ENCODE results near the gene SHC3.

SHC3 gene

DNA sequence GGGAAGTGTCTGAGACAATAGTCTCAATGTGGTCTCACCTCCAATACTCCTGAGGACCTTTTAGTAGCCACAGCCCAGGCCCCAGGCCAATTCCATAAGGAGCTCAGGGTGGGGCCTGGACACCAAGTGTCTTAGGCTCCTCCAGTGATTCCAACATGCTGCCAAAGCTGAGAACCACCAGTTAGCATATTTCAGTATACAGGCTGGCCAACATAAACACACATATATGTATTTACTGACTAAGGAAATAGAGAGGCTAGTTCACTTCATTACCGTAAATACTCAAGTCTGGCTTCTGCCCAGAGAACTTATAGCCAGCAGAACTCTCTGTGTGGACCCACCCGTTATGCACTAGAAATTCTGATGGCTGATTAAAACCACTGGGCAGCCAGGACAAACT lies 163.3 kb downstream of the SHC3 start:
- DNase-seq: no peak

DNA sequence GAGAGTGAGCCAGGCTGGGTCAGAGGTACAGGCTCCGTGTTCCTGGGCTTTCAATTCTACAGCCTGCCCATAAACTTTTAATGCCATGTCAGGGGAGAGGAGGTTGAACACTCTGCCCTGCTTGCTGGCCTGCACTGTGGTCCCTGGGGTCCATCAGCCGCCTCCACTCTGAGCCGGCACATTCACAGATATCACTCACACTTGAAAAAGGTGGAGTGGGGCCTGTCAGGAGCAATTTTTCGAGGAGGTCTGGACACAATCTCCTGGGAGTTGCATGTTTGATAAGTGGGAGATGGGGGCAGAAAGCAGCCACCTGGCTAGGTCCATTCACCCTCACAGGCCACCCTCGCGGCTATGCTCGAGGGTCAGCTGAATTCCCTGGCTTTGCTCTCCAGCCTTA lies 164.5 kb downstream of the SHC3 start:
- no peak for DNase-seq

DNA sequence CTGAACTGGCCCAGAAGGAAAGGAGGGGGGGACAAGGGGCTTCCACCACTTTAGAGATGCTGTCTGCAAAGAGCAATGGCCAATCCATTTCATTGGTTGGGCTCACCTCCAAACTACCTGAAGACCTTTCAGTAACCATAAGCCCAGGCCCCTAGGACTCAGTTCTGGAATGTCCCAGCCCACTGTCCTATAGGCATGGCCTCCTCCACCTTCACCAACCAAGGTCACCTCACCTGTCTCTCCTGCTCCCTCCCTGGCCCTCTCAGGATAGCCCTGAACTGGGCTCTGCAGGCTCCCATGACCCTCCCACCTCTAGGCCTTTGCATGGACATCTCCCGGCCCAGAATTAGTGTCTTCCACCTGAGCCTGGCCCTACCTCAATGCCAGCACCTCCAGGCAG lies 165.0 kb downstream of the SHC3 start:
- DNase-seq: no peak

DNA sequence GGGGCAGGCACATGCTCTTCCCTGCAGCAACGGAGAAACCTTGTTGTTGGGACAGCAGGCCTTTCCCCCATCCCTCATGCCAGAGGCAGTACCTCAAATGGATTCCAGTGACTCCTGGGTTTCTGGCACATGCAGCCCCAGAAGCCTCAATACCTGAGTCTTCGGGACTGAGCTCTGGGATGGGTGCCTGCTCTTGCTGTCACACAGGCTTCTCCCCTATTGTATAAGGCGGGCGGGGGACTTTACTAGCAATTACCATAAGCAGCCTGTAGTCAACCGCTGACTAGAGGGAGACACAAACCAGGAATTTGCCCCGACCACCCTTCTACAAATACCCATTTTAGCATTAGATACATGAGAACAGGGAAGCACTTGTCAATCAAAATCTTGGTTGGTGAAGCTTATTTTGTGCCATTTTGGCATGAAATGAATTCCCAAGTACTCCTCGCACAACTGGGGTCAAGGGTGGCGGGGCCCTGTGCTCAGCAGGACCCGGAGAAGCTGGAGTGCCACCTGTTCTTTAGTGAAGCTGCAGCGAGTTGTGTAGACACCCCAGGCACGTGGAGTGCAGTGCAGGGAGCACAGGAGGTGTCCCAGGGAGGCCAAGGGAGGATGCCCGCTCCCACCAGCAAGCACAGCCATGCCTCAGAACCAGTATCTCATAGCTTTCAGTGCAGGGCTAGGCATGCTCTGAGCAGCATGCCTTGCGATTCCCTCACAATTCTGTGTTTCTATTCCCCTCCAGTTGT lies 166.2 kb downstream of the SHC3 start:
- no peak for DNase-seq

DNA sequence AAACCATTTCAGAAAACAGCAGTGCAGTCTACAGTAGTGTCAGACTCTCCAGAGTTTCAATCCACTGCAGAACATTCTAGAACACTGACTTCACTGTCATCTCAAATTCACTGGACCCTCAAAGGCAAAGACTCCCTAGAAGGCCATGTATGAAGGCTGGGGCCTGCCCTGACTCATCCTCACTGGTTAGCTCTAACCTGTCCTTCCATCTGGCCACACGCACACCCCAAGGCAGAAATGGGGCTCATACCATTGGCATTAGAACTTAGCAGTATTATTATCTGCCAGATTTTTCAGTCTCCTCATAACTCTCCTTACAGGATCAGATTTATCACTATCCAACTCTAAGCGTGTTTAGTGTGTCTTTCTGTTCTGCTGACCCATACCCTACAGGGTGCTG lies 166.9 kb downstream of the SHC3 start:
- DNase-seq: no peak

DNA sequence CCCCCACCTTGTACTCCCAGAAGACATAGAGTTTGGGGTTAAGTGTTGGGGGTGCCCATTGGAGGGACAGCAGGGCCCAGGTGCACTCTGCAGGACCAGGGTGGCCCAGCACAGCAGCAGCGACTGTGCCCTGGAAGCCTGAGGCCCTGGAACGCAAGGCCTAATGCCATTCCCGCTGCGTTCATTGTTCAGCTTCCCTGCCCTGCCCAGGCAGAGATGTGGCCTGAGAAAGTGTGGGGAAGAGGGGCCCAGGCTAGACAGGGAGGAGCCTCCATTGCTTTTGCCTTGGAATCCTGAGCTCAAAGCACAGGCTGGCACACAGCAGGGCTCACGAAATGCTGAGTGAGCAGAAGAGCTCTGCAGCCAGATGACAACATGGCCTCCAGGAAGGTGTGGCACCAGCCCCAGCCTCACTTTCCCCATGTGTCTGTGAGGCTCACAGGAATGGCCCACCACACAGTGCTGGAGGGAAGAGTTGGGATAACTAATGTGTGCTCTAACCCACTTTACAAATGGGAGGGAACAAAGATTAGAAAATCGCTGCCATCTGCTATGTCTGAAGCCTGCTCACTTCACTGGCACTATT lies 168.0 kb downstream of the SHC3 start:
- DNase-seq: no peak

DNA sequence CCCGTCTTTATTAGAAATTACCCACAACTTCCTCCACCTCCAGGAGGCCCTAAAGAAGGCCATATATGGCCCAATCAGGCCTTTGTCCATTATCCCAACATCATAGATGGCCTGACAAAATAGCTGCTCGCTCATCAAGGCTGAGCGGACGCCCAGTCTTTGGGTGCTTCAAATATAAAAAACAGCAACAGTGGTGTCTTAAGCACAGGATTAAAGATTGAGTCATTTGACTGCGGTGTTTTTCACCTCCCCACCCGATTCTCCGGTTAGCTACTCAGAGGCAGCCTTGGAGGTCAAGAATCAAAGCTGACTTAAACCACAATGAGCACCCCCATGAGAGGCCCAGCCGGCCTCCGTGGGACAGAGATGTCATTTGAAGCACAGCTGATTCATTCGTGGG lies 168.6 kb downstream of the SHC3 start:
- no peak for DNase-seq

DNA sequence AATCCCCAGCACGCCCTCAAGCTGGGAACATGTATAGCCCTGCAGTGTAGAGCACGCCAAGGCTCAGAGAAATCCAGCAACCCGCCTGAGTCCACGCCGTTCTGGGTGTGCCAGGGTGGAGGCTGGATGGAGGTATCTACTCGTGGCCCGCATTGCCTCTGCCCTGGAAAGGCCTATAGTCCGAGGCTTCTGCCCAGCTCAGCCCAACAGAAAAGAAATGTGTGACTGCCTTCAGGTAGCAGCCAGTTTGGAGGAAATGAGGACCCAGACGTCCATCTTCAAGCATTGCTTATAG lies 169.1 kb downstream of the SHC3 start:
- no peak for DNase-seq

DNA sequence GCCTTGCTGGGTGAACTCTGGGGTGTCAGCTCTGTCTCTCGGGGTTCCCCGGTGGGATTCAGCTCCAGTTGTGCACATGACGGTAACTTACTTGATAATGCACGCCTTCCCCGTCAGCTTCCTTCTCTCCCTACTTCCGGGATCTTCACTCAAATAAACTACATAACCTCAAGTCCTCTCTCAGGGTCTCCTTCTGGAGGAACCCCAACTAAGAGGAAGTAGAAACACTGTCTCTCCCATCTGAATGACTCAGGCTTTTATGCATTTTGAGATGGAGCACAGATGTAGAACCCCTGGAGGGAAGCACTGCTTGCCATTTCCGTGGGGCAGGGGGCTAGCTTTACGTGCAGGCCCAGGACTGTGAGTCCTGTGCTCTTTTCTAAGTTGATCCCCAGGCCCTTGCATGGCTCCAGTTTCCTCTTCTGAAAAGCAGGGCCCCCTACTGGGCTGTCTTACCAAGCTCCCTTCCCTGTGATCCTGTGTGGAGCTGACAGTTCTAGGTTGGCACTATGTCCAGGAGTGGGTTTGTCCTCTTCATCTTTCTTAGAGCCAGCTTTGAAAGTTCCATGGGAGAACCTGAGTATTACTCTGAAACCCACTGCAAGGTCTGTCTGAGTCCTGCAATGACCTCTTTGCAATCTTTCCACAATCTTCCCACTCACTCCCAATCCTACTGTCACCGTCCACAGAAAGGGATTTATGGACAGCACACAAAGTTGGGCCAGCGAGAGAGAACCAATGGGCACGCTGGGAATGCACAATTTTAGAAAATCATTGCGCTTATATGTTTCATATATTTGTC lies 169.7 kb downstream of the SHC3 start:
- DNase-seq: no peak

DNA sequence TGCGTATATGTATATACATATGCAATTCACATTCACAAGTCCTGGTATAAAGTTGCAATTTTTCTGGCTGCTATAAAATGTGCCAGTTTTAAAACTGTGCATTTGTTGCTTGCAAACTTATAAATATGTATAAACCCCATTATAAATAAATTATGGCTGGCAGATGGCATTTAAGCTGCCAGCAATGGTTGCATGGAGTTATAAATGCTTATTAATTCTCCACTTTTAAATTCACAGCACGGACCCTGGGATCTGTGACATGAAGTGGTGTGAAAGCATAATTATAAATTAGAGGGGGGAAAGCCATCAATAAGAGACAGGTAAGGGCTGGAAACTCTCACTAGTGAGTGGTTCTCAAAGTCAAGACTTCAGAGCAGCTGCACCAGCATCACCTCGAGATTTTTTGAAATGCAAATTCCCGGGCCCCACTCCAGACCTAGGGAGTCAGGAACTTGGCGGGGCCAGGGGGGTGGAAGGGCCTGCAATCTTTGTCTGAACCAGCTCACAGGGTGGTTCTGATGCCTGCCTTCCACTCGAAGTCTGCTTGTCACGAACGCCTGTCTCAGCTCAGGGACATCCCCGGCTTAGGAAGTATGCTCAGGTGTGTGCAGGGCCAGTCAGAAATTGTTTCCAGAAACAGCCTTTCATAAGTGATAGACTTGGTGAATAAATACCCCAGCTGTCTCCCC lies 170.4 kb downstream of the SHC3 start:
- DNase-seq: no peak

DNA sequence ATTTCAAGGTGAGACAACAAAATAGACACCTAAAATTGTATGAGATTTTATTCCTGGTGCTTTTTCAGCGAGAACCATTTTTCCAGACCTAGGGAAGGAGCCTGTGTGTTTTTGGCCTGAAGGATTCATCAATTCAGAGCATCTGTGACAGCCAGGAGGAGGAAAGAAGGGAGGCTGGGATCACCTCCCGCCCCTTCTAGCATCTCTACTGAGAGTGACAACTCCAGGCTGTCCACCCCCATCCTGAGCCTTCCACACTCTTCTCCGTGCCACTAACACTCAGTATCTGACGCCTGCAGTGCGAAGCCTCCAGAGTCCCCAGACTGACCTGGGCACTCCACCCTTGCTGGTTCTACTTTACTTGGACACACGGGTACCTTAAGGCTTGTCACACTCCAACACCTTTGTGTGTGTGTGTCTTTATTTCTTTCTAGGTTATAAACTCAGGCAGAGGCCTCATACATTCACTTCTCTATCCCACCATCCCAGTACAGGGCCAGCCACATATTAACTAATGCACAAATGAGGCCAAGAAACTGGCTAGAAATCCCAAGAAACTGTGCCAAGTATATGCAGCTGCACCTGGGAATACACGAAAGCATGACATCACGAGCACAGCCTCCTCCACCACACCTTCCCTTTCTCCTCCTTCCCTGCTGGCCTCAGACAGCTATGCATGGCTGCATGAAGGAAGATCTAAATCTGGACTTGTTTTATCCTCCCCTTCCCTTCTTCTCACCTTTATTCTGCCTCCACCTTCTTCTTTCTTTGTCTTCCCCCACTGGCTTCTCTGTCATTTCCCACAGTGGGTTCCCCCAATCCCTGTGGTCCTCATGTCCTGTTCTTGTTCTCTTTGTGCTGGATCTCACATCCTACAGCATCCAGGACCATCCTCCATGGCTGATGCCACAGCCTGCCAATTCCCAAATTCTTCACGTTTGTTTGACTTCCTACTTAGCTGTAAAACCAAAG lies 171.3 kb downstream of the SHC3 start:
- no peak for DNase-seq

DNA sequence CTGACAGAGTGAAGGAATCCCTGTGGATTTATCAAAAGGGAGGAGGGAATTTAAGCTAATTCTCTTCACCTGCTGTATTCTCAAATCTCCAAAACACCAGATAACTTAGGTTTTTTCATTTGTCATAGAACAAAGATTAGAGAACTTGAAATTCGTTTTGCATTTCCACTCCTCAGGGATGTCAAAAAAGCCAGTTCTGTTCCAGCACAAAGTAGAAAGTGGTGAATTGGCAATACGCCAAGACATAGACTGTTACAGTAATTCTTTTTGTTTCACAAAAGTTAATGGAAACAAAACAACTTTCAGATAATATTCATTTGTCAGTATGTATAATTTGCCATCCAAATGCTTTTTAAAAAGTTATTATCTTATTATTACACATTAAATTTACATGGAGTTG lies 172.4 kb downstream of the SHC3 start:
- DNase-seq: no peak

DNA sequence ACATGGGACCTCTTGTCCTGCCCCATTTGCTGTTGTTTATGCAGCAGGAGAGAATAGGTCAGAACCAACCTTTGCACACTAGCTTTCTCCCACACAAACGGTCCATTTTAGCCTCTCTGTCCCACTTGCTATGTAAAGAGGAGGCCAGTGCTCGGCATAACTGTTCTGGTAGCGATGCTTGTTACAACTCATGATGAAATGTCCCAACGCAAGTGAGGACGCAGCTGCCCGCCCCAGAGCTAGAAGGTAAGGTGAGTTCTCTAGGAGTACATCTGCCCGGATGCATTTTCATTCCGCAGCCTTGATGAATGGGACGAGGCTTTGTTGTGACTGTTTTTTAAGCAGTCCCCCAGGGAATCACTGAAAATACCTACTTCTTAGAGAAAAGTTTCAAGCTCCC lies 173.3 kb downstream of the SHC3 start:
- DNase-seq: no peak

DNA sequence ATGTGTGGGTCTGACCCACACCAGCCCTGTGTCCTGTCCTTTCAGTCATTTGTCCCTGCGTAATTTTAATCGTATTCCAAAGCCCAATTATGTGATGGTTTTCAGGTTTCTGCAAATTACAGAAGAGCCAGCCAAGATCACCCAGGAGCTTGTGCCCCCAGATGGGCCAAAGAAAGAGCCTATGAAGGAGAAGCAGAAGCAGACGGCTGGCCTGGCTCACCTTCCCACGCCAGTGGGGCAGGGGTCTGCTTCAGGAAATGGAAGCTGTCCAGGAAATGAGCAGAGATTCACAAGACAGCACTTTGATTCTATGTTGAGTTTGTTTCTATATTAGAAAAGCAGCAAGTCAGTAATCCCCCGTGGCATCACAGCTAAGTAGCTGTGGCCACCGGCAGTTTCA lies 175.6 kb downstream of the SHC3 start:
- no peak for DNase-seq

DNA sequence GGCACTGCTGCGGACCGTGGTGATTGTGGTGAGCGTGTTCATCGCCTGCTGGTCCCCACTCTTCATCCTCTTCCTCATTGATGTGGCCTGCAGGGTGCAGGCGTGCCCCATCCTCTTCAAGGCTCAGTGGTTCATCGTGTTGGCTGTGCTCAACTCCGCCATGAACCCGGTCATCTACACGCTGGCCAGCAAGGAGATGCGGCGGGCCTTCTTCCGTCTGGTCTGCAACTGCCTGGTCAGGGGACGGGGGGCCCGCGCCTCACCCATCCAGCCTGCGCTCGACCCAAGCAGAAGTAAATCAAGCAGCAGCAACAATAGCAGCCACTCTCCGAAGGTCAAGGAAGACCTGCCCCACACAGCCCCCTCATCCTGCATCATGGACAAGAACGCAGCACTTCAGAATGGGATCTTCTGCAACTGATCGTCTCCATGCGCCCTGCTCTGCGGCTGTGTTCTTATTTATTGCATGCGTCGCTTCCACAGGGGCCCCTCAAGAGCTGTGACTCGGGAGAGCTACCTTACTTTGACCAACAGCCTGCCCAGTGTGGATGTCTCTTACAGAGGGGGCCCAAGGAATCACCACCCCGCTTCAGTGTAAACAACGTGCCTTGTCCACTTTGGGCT lies 176.6 kb downstream of the SHC3 start:
- no peak for DNase-seq

DNA sequence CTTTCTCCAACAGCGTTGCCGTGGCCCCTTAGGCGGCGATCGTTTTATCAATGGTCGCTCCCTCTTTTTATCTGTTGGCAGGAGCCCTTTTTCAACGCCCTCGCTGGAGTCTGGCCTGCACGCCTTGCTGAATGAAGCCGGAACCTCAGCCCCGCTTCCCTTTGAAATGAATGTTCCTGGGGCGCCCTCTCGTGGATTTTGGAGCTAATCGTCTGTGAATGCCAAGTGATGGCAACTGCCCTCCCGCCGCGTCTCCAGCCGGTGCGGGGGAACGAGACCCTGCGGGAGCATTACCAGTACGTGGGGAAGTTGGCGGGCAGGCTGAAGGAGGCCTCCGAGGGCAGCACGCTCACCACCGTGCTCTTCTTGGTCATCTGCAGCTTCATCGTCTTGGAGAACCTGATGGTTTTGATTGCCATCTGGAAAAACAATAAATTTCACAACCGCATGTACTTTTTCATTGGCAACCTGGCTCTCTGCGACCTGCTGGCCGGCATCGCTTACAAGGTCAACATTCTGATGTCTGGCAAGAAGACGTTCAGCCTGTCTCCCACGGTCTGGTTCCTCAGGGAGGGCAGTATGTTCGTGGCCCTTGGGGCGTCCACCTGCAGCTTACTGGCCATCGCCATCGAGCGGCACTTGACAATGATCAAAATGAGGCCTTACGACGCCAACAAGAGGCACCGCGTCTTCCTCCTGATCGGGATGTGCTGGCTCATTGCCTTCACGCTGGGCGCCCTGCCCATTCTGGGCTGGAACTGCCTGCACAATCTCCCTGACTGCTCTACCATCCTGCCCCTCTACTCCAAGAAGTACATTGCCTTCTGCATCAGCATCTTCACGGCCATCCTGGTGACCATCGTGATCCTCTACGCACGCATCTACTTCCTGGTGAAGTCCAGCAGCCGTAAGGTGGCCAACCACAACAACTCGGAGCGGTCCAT lies 177.4 kb downstream of the SHC3 start:
- DNase-seq: peak; percentile 71 to 78

DNA sequence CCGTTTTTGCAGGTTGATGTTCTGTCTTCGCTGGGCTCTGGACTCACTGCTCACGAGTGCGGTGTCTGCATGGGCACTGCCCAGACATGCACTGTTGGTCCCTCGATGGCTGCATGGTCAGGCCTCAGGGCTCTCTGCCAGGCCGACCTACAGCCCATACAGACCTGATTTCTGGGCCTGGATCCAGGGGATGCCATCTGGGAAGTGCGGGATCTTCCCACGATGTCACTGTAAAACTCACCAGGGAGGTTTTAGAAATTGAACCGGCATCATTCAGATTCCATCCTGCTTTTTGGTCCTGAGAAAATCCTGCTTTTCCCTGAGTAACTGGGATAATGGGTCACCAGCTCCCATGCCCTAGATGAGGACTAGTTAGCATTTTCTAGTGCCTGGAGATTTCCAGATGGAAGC lies 178.2 kb downstream of the SHC3 start:
- DNase-seq: no peak

DNA sequence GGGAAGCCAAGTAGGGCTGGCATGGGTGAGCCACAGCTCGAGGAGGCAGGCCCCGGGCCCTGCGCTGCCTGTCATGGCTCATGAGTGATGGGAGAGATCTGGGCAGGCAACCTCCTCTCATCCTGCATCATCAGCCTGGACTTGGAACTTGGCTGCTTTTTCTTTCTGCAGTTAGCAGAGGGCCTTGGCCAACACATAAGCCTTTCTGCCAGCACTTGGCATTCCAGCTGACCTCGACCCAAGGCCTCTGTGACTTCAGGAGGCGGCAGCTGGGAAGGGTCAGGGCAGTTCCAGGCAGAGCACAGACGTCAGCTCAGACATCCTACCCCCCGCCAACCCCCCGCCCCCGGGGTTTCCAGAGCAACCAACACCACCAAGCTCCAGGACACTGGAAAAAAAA lies 179.7 kb downstream of the SHC3 start:
- no peak for DNase-seq

DNA sequence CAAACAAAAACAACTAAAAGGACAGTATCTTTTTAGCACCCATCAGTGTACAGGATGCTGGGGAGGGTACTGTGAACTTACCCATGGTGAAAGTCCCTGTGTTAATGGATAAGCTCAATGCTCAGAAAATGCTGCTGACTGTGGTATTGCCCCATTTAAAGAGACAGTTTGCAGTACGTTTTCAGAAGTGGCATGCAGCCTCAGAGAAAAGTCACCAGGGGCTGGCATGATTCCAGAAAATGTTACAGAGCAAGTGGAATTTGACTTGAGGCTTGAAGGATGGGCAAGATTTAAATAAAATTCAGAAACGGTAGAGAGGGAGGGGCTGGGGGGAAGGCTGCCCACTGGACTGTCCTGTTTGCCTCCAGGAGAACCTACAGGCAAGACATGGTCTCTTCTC lies 180.1 kb downstream of the SHC3 start:
- DNase-seq: no peak

DNA sequence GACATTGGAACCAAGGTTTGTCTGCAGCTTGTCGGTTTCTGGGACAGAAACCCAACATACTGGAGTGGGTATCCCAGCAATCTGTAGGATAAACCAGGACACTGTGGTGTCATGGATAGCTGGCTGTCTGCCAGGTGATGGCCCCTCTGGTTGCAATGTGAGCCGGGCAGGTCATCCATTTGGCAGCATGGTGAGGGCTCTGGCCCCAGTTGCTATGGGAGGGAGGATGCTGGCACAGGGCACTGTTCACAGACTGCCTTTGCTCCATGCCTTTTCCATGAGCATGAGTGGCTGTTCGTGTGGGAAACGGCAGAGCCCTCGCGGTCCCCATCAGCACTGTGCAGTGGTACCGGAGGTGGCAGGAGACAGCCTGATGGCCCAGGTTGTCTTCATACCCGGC lies 181.0 kb downstream of the SHC3 start:
- no peak for DNase-seq

DNA sequence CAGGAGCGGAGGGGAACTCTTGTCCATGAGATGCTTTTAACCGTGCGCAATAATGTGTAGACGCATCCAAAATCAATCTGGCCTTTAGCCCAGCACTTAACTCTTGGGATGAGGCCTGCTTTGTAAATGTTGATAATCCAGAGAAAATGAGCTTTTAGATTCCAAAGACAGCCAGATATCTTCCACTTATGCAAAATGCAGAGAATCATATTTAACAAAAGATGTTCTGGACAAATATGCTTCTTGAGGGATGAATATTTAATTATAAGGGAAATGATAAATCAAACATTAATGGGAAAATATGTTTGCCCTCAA lies 181.7 kb downstream of the SHC3 start:
- DNase-seq: no peak

Data from hippocampal formation (tissue), 2 donors.